Keratinocyte (primary cell): ENCODE results near the gene IL1RAPL1.

ENCODE experiments used
- EZH2 ChIP-seq: IDR thresholded peaks from one replicate; pipeline ENCODE4 v1.6.1; 2012; ENCODE audit warnings: inconsistent platforms, mild to moderate bottlenecking, low read length, moderate library complexity
- TF ChIP-seq, protein P1 (sequence below), 3 experiments: IDR thresholded peaks in 1 of 3; conservative IDR thresholded peaks in 1 of 3; optimal IDR thresholded peaks in 1 of 3; 2 replicates in 2 of 3; 3 replicates in 1 of 3; pipeline versions ENCODE3 to v1.5.1; 2011; ENCODE audit warnings: low read length in 3 of 3, mild to moderate bottlenecking in 3 of 3, moderate library complexity in 2 of 3, control low read depth in 1 of 3, inconsistent platforms in 1 of 3; ENCODE audit not compliant: insufficient read depth in 2 of 3; ENCODE audit errors: extremely low read depth in 1 of 3

DNA sequence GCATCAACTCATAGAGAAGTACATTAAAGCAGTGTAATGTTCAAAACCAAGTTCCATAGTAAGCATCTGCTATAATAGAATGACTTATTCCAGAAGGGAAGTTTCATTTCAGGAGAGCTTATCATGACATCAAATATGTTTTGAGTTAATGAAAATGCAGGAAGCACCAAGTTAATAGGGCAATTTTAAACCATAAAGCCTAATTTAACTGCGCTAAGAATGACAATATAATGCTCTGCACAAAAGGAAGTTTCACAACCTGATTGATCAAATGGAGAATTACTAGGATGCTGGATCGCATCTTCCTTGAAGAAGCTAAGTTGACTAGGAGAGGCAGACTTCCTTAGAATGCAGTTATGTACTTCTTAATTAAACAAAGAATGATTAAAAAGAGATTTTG lies 1211.2 kb downstream of the IL1RAPL1 start:
- TF ChIP-seq, protein P1, sequence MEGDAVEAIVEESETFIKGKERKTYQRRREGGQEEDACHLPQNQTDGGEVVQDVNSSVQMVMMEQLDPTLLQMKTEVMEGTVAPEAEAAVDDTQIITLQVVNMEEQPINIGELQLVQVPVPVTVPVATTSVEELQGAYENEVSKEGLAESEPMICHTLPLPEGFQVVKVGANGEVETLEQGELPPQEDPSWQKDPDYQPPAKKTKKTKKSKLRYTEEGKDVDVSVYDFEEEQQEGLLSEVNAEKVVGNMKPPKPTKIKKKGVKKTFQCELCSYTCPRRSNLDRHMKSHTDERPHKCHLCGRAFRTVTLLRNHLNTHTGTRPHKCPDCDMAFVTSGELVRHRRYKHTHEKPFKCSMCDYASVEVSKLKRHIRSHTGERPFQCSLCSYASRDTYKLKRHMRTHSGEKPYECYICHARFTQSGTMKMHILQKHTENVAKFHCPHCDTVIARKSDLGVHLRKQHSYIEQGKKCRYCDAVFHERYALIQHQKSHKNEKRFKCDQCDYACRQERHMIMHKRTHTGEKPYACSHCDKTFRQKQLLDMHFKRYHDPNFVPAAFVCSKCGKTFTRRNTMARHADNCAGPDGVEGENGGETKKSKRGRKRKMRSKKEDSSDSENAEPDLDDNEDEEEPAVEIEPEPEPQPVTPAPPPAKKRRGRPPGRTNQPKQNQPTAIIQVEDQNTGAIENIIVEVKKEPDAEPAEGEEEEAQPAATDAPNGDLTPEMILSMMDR (optimal IDR thresholded peaks at IDR 0.05 in 1 of 3, IDR thresholded peaks at IDR 0.05 in 1 of 3, conservative IDR thresholded peaks at IDR 0.05 in 1 of 3; ENCODE audit: extremely low read depth in 1 of 3, insufficient read depth in 2 of 3, low read length in 3 of 3), result no peak
- no peak for TF ChIP-seq EZH2
